SK-N-SH (cell line): ENCODE results near the gene DBNL. TPM values are rescaled to one million over a fixed set of nuclear protein-coding genes. Genes with fewer than 3 reads are reported as not detected.

Source experiments
- CTCF ChIA-PET: fragments of 300-600, 350-600 bp; formaldehyde crosslinking; extraction: SDS; loops from one replicate; lab custom pipeline; 2021; lab: Yijun Ruan, JAX
- POLR2A ChIA-PET: fragments of 350-600 bp; sonication (Branson Sonifier 250); formaldehyde crosslinking; extraction: SDS; loops from one replicate; lab custom pipeline; 2020; ENCODE audit warnings: antibody characterized with exemption, inconsistent platforms; lab: Yijun Ruan, JAX
- DNase-seq: peaks from one replicate; pipeline ENCODE4 v3.0.0; 2012
- H2AFZ ChIP-seq: fragments of 200-600 bp; sonication (generic); 2 replicates; pipeline ENCODE4 v1.8.1; 2016; ENCODE audit warnings: antibody characterized with exemption, mild to moderate bottlenecking, low read depth
- H3F3A ChIP-seq: fragments of 200-600 bp; sonication (generic); replicated peaks from 2 replicates; pipeline ENCODE3; 2016; ENCODE audit warnings: antibody characterized with exemption, mild to moderate bottlenecking; ENCODE audit not compliant: insufficient read depth
- H3K27ac ChIP-seq, 2 experiments: fragments of 200-500 bp in 1 of 2; fragments of 200-600 bp in 1 of 2; sonication (Bioruptor generic) in 1 of 2; sonication (generic), shearing (Covaris generic) in 1 of 2; 2 replicates each; pipeline versions ENCODE4 v1.5.1 to v1.6.1; 2014 to 2016; ENCODE audit warnings: low read depth in 2 of 2, inconsistent platforms in 1 of 2, low read length in 1 of 2, mild to moderate bottlenecking in 1 of 2, mixed read lengths in 1 of 2
- H3K27me3 ChIP-seq: fragments of 200-600 bp; sonication (generic), shearing (Covaris generic); 2 replicates; pipeline ENCODE4 v1.6.1; 2016; ENCODE audit warnings: mixed run types; ENCODE audit not compliant: insufficient read depth
- H3K36me3 ChIP-seq, 2 experiments: fragments of 200-500 bp in 1 of 2; fragments of 200-600 bp in 1 of 2; sonication (Bioruptor generic) in 1 of 2; sonication (generic) in 1 of 2; replicated peaks in 1 of 2; 2 replicates each; pipeline versions ENCODE3 to v1.5.1; 2014 to 2016; ENCODE audit warnings: low read length in 1 of 2, mild to moderate bottlenecking in 1 of 2; ENCODE audit not compliant: insufficient read depth in 2 of 2, control insufficient read depth in 1 of 2
- H3K4me1 ChIP-seq, 2 experiments: fragments of 200-500 bp in 1 of 2; fragments of 200-600 bp in 1 of 2; sonication (Bioruptor generic) in 1 of 2; sonication (generic), shearing (Covaris generic) in 1 of 2; 2 replicates each; pipeline versions ENCODE4 v1.5.1 to v1.6.1; 2014 to 2016; ENCODE audit warnings: low read depth in 1 of 2, low read length in 1 of 2, mixed run types in 1 of 2; ENCODE audit not compliant: insufficient read depth in 2 of 2, control insufficient read depth in 1 of 2
- H3K4me2 ChIP-seq: fragments of 200-600 bp; sonication (generic), shearing (Covaris generic); 2 replicates; pipeline ENCODE4 v1.6.1; 2017; ENCODE audit warnings: mixed run types
- H3K4me3 ChIP-seq, 2 experiments: fragments of 200-500 bp in 1 of 2; fragments of 200-600 bp in 1 of 2; sonication (Bioruptor generic) in 1 of 2; sonication (generic), shearing (Covaris generic) in 1 of 2; 2 replicates each; pipeline versions ENCODE4 v1.5.1 to v1.8.1; 2014 to 2016; ENCODE audit warnings: low read depth in 2 of 2, inconsistent platforms in 1 of 2, low read length in 1 of 2, mild to moderate bottlenecking in 1 of 2, mixed read lengths in 1 of 2, moderate library complexity in 1 of 2
- H3K79me2 ChIP-seq: fragments of 200-600 bp; sonication (generic); 2 replicates; pipeline ENCODE4 v1.8.1; 2017; ENCODE audit warnings: mild to moderate bottlenecking; ENCODE audit not compliant: insufficient read depth
- H3K9ac ChIP-seq: fragments of 200-600 bp; sonication (generic); 2 replicates; pipeline ENCODE4 v1.6.1; 2017; ENCODE audit warnings: mixed run types
- H3K9me2 ChIP-seq: fragments of 200-600 bp; sonication (generic); 2 replicates; pipeline ENCODE4 v1.6.1; 2017; ENCODE audit warnings: mixed run types
- H3K9me3 ChIP-seq: fragments of 200-600 bp; sonication (generic); 2 replicates; pipeline ENCODE4 v1.6.1; 2017; ENCODE audit warnings: mixed run types, mild to moderate bottlenecking, moderate library complexity
- H4K20me1 ChIP-seq: fragments of 200-600 bp; sonication (generic); 2 replicates; pipeline ENCODE4 v1.6.1; 2017; ENCODE audit warnings: mild to moderate bottlenecking, mixed run types; ENCODE audit not compliant: insufficient read depth
- CHD2 ChIP-seq: fragments of 150-350 bp; IDR thresholded peaks from 2 replicates; pipeline ENCODE4 v1.6.1; 2018; ENCODE audit warnings: low read length; ENCODE audit not compliant: partially characterized antibody
- ELF1 ChIP-seq: IDR thresholded peaks from 2 replicates; pipeline ENCODE4 v1.4.0; 2012
- FOXM1 ChIP-seq: IDR thresholded peaks from 2 replicates; pipeline ENCODE4 v1.4.0; 2012; ENCODE audit warnings: low read depth, mild to moderate bottlenecking
- GABPA ChIP-seq: IDR thresholded peaks from 2 replicates; pipeline ENCODE4 v1.4.0; 2012; ENCODE audit warnings: low read depth, mild to moderate bottlenecking
- JUND ChIP-seq: IDR thresholded peaks from 2 replicates; pipeline ENCODE4 v1.4.0; 2012
- MAX ChIP-seq: IDR thresholded peaks from 2 replicates; pipeline ENCODE4 v1.4.0; 2012; ENCODE audit warnings: low read depth
- MEF2A ChIP-seq: IDR thresholded peaks from 2 replicates; pipeline ENCODE4 v1.4.0; 2012; ENCODE audit warnings: low read depth, borderline replicate concordance
- NFIC ChIP-seq: IDR thresholded peaks from 2 replicates; pipeline ENCODE4 v1.4.0; 2012; ENCODE audit warnings: borderline replicate concordance
- NRF1 ChIP-seq: IDR thresholded peaks from 2 replicates; pipeline ENCODE4 v1.6.1; 2012; ENCODE audit warnings: low read depth, mild to moderate bottlenecking, low read length
- POLR2AphosphoS5 ChIP-seq: IDR thresholded peaks from 2 replicates; pipeline ENCODE4 v1.6.1; 2012; ENCODE audit warnings: low read depth, low read length
- RAD21 ChIP-seq: IDR thresholded peaks from 2 replicates; pipeline ENCODE4 v1.6.1; 2012; ENCODE audit warnings: mild to moderate bottlenecking, low read length
- RFX5 ChIP-seq: IDR thresholded peaks from 2 replicates; pipeline ENCODE4 v1.6.1; 2012; ENCODE audit warnings: mild to moderate bottlenecking, improper control_type of control experiment, low read length
- SIN3A ChIP-seq: IDR thresholded peaks from 2 replicates; pipeline ENCODE4 v1.6.1; 2012; ENCODE audit warnings: low read depth, mild to moderate bottlenecking, low read length, moderate library complexity, borderline replicate concordance
- TAF1 ChIP-seq: IDR thresholded peaks from 2 replicates; pipeline ENCODE4 v1.6.1; 2012; ENCODE audit warnings: low read depth, mild to moderate bottlenecking, low read length, moderate library complexity, borderline replicate concordance
- TEAD4 ChIP-seq: IDR thresholded peaks from 2 replicates; pipeline ENCODE4 v1.4.0; 2012; ENCODE audit warnings: mild to moderate bottlenecking, borderline replicate concordance; ENCODE audit not compliant: insufficient read depth
- USF2 ChIP-seq: fragments of 150-350 bp; IDR thresholded peaks from 2 replicates; pipeline ENCODE4 v1.6.1; 2017; ENCODE audit warnings: antibody characterized with exemption, low read length, low read depth, borderline replicate concordance
- YY1 ChIP-seq: IDR thresholded peaks from 2 replicates; pipeline ENCODE4 v1.4.0; 2012; ENCODE audit warnings: low read depth, mild to moderate bottlenecking
- ZBTB33 ChIP-seq: IDR thresholded peaks from 2 replicates; pipeline ENCODE4 v1.4.0; 2012; ENCODE audit warnings: low read depth, borderline replicate concordance
- WGBS: methylation state at CpG from one replicate; pipeline ENCODE4 v1.1.6; 2017; ENCODE audit warnings: low lambda C conversion rate; 5-methylcytosine and 5-hydroxymethylcytosine counted together
- polyA plus RNA-seq, 3 experiments: library from polyadenylated mRNA; depleted of rRNA; stranded (reverse); fragments of >200 nt; gene quantifications; 2 replicates each; pipeline ENCODE4 v1.2.3, GENCODE V29; 2012
- TF ChIP-seq, protein P1 (sequence below): IDR thresholded peaks from 2 replicates; pipeline ENCODE4 v1.4.0; 2012; ENCODE audit warnings: low read depth, borderline replicate concordance
- TF ChIP-seq, protein P2 (sequence below): fragments of 150-350 bp; IDR thresholded peaks from 2 replicates; pipeline ENCODE4 v1.6.1; 2016; ENCODE audit warnings: mild to moderate bottlenecking, low read depth, low read length
- TF ChIP-seq, protein P3 (sequence below): IDR thresholded peaks from 2 replicates; pipeline ENCODE4; 2012
- TF ChIP-seq, protein P4 (sequence below): fragments of 200-600 bp; sonication (generic); IDR thresholded peaks from 2 replicates; pipeline ENCODE4 v1.6.1; 2017; ENCODE audit warnings: antibody characterized with exemption, mild to moderate bottlenecking, moderate library complexity

Gene DBNL
- polyA plus RNA-seq, 1 of the 3 experiments (the other 2 are of a cell fraction): 244 TPM

DNA sequence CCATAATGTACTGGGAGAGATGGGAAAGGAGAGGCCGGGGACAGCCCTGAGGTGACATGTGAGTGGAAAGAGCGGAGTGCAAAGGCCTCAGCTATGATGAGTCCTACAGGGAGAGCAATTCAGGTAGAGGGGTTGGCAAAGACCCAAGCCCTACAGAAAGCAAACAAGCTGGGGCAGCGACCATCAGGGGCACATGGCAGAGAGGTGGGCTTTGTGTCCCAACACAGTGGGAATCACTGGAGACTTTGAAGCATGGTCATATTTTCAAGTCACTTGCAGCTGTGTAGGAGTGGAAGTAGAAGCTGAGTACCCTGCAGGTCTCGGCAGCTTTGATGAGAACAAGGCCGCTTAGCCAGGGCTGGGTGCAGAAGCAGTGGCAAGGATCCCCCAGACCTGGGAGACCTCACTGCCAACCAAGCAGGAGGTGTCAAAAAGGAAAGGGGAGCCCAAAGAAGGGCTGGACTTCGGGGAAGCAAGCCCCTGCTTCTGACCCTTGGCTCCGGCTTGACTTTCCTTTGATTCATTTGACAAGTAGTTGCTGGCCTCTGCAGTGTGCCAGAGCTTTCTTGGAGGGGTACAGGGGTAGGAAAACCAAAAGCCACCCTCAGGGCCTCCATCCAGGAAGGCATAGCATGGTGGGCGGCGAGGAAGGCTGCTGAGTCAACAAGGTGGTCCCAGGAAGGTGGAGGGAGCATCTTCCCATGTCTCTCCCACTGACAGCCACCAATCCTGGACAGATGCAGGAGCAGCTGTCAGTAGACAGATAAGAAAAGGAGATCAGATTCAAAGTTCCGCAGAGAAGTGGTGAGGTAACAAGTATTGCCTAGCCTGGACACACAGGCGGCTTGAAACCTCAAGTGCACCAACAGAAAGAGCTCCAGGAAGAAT, 22.8 kb downstream of the DBNL start:
- ChIA-PET POLR2A (interaction anchor here (0.7 to 1.9 kb wide), 9 partner anchors 11 to 133 kb away, joined by 3 to 8 read pairs (median 3); partner anchors contain the start of genes DBNL, POLD2 and YKT6), CTCF (interaction anchor here (0.8 to 2.6 kb wide), 14 partner anchors 8 to 498 kb away, joined by 3 to 21 read pairs (median 4); partner anchors contain the start of genes DBNL and STK17A)
- no peaks in the 10 kb centered on the region for H3K9me3 ChIP-seq
- no peak overlapping the region for H3K27ac ChIP-seq
- no peaks in the 10 kb centered on the region for H4K20me1 ChIP-seq
- peaks cover 0 to 3% of the 10 kb centered on the region in 2 experiments for H3K36me3 ChIP-seq
- H3F3A ChIP-seq: peaks cover 46% of the 10 kb centered on the region
- WGBS: 70% methylated on average over 11 of the region's 11 CpGs
- H3K9ac ChIP-seq: no peak overlapping the region
- H3K9me2 ChIP-seq: no peaks in the 10 kb centered on the region
- H3K79me2 ChIP-seq: no peaks in the 10 kb centered on the region
- no peaks in the 10 kb centered on the region for H3K27me3 ChIP-seq
- TF ChIP-seq RAD21: no peak
- TF ChIP-seq, protein P1, sequence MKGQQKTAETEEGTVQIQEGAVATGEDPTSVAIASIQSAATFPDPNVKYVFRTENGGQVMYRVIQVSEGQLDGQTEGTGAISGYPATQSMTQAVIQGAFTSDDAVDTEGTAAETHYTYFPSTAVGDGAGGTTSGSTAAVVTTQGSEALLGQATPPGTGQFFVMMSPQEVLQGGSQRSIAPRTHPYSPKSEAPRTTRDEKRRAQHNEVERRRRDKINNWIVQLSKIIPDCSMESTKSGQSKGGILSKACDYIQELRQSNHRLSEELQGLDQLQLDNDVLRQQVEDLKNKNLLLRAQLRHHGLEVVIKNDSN: no peak
- no peak for TF ChIP-seq GABPA
- TF ChIP-seq, protein P2, sequence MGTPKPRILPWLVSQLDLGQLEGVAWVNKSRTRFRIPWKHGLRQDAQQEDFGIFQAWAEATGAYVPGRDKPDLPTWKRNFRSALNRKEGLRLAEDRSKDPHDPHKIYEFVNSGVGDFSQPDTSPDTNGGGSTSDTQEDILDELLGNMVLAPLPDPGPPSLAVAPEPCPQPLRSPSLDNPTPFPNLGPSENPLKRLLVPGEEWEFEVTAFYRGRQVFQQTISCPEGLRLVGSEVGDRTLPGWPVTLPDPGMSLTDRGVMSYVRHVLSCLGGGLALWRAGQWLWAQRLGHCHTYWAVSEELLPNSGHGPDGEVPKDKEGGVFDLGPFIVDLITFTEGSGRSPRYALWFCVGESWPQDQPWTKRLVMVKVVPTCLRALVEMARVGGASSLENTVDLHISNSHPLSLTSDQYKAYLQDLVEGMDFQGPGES: no peak
- TF ChIP-seq USF2: no peak
- TF ChIP-seq, protein P3, sequence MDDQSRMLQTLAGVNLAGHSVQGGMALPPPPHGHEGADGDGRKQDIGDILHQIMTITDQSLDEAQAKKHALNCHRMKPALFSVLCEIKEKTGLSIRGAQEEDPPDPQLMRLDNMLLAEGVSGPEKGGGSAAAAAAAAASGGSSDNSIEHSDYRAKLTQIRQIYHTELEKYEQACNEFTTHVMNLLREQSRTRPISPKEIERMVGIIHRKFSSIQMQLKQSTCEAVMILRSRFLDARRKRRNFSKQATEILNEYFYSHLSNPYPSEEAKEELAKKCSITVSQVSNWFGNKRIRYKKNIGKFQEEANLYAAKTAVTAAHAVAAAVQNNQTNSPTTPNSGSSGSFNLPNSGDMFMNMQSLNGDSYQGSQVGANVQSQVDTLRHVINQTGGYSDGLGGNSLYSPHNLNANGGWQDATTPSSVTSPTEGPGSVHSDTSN: no peak; the same call in 1 of the 2 replicates
- TF ChIP-seq NRF1: no peak
- no peak for TF ChIP-seq TAF1
- 0 out of 2 replicates have a peak, but pooled peaks have one; percentile 52 for TF ChIP-seq ZBTB33
- TF ChIP-seq TEAD4: no peak
- TF ChIP-seq FOXM1: no peak
- TF ChIP-seq YY1: no peak
- no peak; the same call in 1 of the 2 replicates for TF ChIP-seq POLR2AphosphoS5
- TF ChIP-seq JUND: peak; percentile 19; the same call in 1 of the 2 replicates
- TF ChIP-seq, protein P4, sequence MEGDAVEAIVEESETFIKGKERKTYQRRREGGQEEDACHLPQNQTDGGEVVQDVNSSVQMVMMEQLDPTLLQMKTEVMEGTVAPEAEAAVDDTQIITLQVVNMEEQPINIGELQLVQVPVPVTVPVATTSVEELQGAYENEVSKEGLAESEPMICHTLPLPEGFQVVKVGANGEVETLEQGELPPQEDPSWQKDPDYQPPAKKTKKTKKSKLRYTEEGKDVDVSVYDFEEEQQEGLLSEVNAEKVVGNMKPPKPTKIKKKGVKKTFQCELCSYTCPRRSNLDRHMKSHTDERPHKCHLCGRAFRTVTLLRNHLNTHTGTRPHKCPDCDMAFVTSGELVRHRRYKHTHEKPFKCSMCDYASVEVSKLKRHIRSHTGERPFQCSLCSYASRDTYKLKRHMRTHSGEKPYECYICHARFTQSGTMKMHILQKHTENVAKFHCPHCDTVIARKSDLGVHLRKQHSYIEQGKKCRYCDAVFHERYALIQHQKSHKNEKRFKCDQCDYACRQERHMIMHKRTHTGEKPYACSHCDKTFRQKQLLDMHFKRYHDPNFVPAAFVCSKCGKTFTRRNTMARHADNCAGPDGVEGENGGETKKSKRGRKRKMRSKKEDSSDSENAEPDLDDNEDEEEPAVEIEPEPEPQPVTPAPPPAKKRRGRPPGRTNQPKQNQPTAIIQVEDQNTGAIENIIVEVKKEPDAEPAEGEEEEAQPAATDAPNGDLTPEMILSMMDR: no peak
- no peak for TF ChIP-seq MEF2A
- TF ChIP-seq MAX: no peak
- TF ChIP-seq SIN3A: peak; percentile 38; the same call in 1 of the 2 replicates
- TF ChIP-seq NFIC: 0 out of 2 replicates have a peak, but pooled peaks have one; percentile 4
- TF ChIP-seq RFX5: no peak
- peak; percentile 11; the same call in 1 of the 2 replicates for TF ChIP-seq ELF1
- TF ChIP-seq CHD2: peak; percentile 7
- no peak overlapping the region for H3K4me3 ChIP-seq
- no peak overlapping the region for H2AFZ ChIP-seq
- DNase-seq: peak; percentile 42
- H3K4me1 ChIP-seq: peaks cover 4 to 47% of the 10 kb centered on the region in 2 experiments
- H3K4me2 ChIP-seq: no peak overlapping the region
